ENCODE results near the gene REG1B. TPM values are rescaled to one million over a fixed set of nuclear protein-coding genes. Genes with fewer than 3 reads are reported as not detected.
"Not testable (repeated sequence)": the region's sequence is repeated elsewhere in the genome, so short reads cannot be mapped to it uniquely, and the experiment has no call there.

Gene REG1B
- total and polyA plus RNA-seq, 2 donors (not counting 1 experiment from before 2014, with no cell fraction given) = not detected

DNA sequence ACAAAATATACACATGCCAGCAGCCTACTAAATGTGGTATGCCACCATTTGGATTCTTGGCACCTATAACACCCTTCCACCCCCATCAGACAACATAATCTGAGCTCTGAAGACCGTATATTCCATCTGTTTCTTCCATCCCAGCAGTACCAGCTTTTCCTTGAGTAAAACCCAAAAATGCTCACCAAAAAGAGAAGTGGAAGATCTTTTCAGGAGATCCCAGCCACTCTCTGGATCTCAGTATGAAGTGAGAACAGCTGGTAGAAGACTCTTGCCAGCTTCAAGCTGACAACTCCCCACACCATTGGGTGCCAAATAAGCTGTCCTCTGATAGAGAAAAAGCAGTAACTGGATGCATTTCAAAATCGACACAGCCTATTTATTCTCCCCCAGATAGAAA, 22.6 kb downstream of the REG1B start:
- DNase-seq (no peak), ATAC-seq (ENCODE audit: low read depth) (no peak)
- H3K27me3 ChIP-seq (replicated peaks in 1 of 4; ENCODE audit: control extremely low read depth in 1 of 4, control insufficient read depth in 3 of 4, insufficient read depth in 4 of 4, low read length in 3 of 4) = peaks cover 0 to 3% (median 0%) of the 10 kb centered on the region in 4 experiments
- H3K4me3 ChIP-seq (ENCODE audit: control extremely low read depth in 1 of 5, extremely low read depth in 1 of 5, insufficient read depth in 1 of 5, low read depth in 2 of 5, low read length in 4 of 5) = no peak overlapping the region
- H3K36me3 ChIP-seq (replicated peaks in 1 of 2; ENCODE audit: control extremely low read depth in 1 of 2, control insufficient read depth in 1 of 2, extremely low read depth in 1 of 2, insufficient read depth in 2 of 2, low read length in 1 of 2) = no peaks in the 10 kb centered on the region
- no peaks in the 10 kb centered on the region for H3K79me2 ChIP-seq (ENCODE audit: control insufficient read depth, insufficient read depth, low read length)
- Mint-ChIP-seq H3K27me3 (no peaks in the 10 kb centered on the region), H3K4me1 (no peaks in the 10 kb centered on the region), H3K27ac (no peak overlapping the region), H3K4me3 (no peak overlapping the region), H3K9me3 (ENCODE audit: insufficient read depth) (no peaks in the 10 kb centered on the region)
- H3K9me3 ChIP-seq (ENCODE audit: control extremely low read depth in 1 of 3, control insufficient read depth in 2 of 3, insufficient read depth in 1 of 3, low read length in 2 of 3) = peaks cover 0 to 3% (median 0%) of the 10 kb centered on the region in 3 donors
- intact Hi-C loops (cut with micrococcal nuclease) = no loop called here
- no peak overlapping the region for H3K27ac ChIP-seq (ENCODE audit: low read length in 2 of 2)
- no peak overlapping the region for H3K9ac ChIP-seq (ENCODE audit: low read length)
- ChIA-PET POLR2A (no interaction called here), CTCF (no interaction called here)
- H4K20me1 ChIP-seq (ENCODE audit: control insufficient read depth, insufficient read depth, low read length, poor library complexity, severe bottlenecking) = no peaks in the 10 kb centered on the region
- WGBS (ENCODE audit: insufficient coverage) = 76% methylated on average over 2 of the region's 2 CpGs
- no peaks in the 10 kb centered on the region for H3K4me1 ChIP-seq (ENCODE audit: control insufficient read depth in 2 of 2, insufficient read depth in 2 of 2, low read length in 2 of 2)
- no peak overlapping the region for H2AFZ ChIP-seq (ENCODE audit: insufficient read depth, low read depth, low read length, poor library complexity, severe bottlenecking)
- TF ChIP-seq CTCF (IDR thresholded peaks at IDR 0.05) (no peak), EZH2 (IDR thresholded peaks at IDR 0.05; ENCODE audit: borderline replicate concordance, insufficient read depth, low read depth, low read length, poor library complexity, severe bottlenecking) (no peak)
- H3K4me2 ChIP-seq (replicated peaks; ENCODE audit: low read depth, low read length, poor library complexity, severe bottlenecking) = no peak overlapping the region

DNA sequence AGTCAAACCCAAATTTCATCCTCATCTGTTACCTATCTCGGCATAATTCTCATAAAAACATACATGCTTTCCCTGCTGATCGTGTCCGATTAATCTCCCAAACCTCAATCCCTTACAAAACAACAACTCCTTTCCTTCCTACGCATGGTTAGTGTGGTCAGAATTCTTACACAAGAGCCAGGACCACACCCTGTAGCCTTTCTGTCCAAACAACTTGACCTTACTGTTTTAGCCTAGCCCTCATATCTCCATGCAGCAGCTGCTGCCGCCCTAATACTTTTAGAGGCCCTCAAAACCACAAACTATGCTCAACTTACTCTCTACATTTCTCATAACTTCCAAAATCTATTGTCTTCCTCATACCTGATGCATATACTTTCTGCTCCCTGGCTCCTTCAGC, 33.0 kb downstream of the REG1B start:
- H3K4me3 ChIP-seq (ENCODE audit: control extremely low read depth in 1 of 5, extremely low read depth in 1 of 5, insufficient read depth in 1 of 5, low read depth in 2 of 5, low read length in 4 of 5); POLR2A ChIA-PET; H3K4me2 ChIP-seq (replicated peaks; ENCODE audit: low read depth, low read length, poor library complexity, severe bottlenecking); H3K4me3 Mint-ChIP-seq; H3K27ac Mint-ChIP-seq; H3K27me3 Mint-ChIP-seq; CTCF ChIA-PET; ATAC-seq (ENCODE audit: low read depth); H3K4me1 ChIP-seq (ENCODE audit: control insufficient read depth in 2 of 2, insufficient read depth in 2 of 2, low read length in 2 of 2); H2AFZ ChIP-seq (ENCODE audit: insufficient read depth, low read depth, low read length, poor library complexity, severe bottlenecking); H3K9ac ChIP-seq (ENCODE audit: low read length); H3K27ac ChIP-seq (ENCODE audit: low read length in 2 of 2); H3K36me3 ChIP-seq (replicated peaks in 1 of 2; ENCODE audit: control extremely low read depth in 1 of 2, control insufficient read depth in 1 of 2, extremely low read depth in 1 of 2, insufficient read depth in 2 of 2, low read length in 1 of 2); H3K4me1 Mint-ChIP-seq; H3K9me3 Mint-ChIP-seq (ENCODE audit: insufficient read depth); H3K9me3 ChIP-seq (ENCODE audit: control extremely low read depth in 1 of 3, control insufficient read depth in 2 of 3, insufficient read depth in 1 of 3, low read length in 2 of 3); H4K20me1 ChIP-seq (ENCODE audit: control insufficient read depth, insufficient read depth, low read length, poor library complexity, severe bottlenecking); H3K79me2 ChIP-seq (ENCODE audit: control insufficient read depth, insufficient read depth, low read length); intact Hi-C loops (cut with micrococcal nuclease); H3K27me3 ChIP-seq (replicated peaks in 1 of 4; ENCODE audit: control extremely low read depth in 1 of 4, control insufficient read depth in 3 of 4, insufficient read depth in 4 of 4, low read length in 3 of 4); DNase-seq: not testable (repeated sequence)
- 50% methylated on average over 2 of the region's 5 CpGs for WGBS (ENCODE audit: insufficient coverage)

- ATAC-seq (ENCODE audit: low read depth); H3K79me2 ChIP-seq (ENCODE audit: control insufficient read depth, insufficient read depth, low read length); POLR2A ChIA-PET; H3K36me3 ChIP-seq (replicated peaks in 1 of 2; ENCODE audit: control extremely low read depth in 1 of 2, control insufficient read depth in 1 of 2, extremely low read depth in 1 of 2, insufficient read depth in 2 of 2, low read length in 1 of 2); H3K27ac Mint-ChIP-seq; H3K4me3 Mint-ChIP-seq; DNase-seq; H3K4me1 Mint-ChIP-seq; H3K9me3 ChIP-seq (ENCODE audit: control extremely low read depth in 1 of 3, control insufficient read depth in 2 of 3, insufficient read depth in 1 of 3, low read length in 2 of 3); H3K4me2 ChIP-seq (replicated peaks; ENCODE audit: low read depth, low read length, poor library complexity, severe bottlenecking); H2AFZ ChIP-seq (ENCODE audit: insufficient read depth, low read depth, low read length, poor library complexity, severe bottlenecking); H3K27me3 Mint-ChIP-seq; CTCF ChIA-PET; intact Hi-C loops (cut with micrococcal nuclease); H3K27me3 ChIP-seq (replicated peaks in 1 of 4; ENCODE audit: control extremely low read depth in 1 of 4, control insufficient read depth in 3 of 4, insufficient read depth in 4 of 4, low read length in 3 of 4); H3K4me3 ChIP-seq (ENCODE audit: control extremely low read depth in 1 of 5, extremely low read depth in 1 of 5, insufficient read depth in 1 of 5, low read depth in 2 of 5, low read length in 4 of 5); H4K20me1 ChIP-seq (ENCODE audit: control insufficient read depth, insufficient read depth, low read length, poor library complexity, severe bottlenecking); H3K27ac ChIP-seq (ENCODE audit: low read length in 2 of 2); H3K4me1 ChIP-seq (ENCODE audit: control insufficient read depth in 2 of 2, insufficient read depth in 2 of 2, low read length in 2 of 2); H3K9ac ChIP-seq (ENCODE audit: low read length); H3K9me3 Mint-ChIP-seq (ENCODE audit: insufficient read depth): not testable (repeated sequence)
- 75% methylated on average over 5 of the region's 5 CpGs for WGBS (ENCODE audit: insufficient coverage)
Measured at GRCh38 chr2:79053486-79053885, 34.3 kb downstream of the REG1B start.

Measured in B cell (primary cell).